Measurements from ENCODE around the gene PSMA4.
"Not testable (repeated sequence)": the region's sequence is repeated elsewhere in the genome, so short reads cannot be mapped to it uniquely, and the experiment has no call there.

Gene PSMA4

DNA sequence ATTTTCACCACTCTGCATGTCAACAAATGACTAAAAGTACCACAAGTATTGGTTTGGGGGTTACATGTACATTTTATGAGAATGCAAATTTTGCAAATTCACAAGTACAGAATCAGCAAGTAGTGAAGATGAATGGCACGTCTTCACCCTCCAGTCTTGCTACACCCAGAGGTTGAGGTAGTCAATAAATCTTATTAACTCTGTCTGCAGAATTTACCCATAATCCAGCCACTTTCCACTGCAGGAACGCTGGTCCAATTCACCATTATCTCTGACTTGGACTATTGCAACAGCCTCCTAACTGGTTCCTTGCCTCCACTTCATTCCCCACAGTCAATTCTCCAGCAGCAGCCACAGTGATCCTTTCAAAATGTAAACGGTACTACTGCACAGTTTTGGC is 10.6 kb downstream of the PSMA4 start:
- in situ Hi-C loops (cut with MboI; ENCODE audit: low sequenced_read_pairs), result no loop called here

- in situ Hi-C loops (cut with MboI; ENCODE audit: low sequenced_read_pairs), result no loop called here
Observed at GRCh38 chr15:78551902-78552301, 11.7 kb downstream of the PSMA4 start.

DNA sequence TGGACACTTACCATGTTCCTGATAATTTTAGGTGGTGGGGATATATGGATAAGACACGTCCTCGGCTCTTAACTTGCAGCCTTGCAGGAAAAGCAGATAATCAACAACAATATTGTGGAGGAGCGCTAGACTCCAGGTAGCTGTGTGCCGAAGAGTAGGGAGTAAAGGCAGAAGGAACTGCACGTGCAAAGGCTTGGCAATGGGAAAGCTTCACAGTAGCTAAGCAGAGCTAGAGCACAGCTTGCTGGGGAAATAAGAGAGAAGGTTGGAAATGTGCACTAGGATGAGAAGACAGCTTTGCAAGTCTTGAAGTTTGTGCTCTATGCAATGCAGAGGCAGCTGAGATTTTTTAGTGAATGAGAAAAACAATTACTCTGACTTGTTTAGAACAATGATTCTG is 12.4 kb downstream of the PSMA4 start:
- in situ Hi-C loops (cut with MboI; ENCODE audit: low sequenced_read_pairs), result no loop called here

DNA sequence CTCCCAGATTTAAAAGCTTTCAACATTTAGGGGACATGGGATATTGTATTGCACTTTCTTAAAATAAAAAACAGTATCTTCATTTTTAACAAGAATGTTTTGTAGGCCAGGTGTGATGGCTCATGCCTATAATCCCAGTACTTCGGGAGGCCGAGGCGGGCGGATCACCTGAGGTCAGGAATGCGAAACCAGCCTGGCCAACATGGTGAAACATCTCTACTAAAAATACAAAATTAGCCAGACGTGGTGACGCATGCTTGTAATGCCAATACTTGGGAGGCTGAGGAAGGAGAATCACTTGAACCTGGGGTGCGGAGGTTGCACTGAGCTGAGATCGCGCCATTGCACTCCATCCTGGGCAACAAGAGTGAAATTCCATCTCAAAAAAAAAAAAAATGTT is 20.0 kb downstream of the PSMA4 start:
- in situ Hi-C loops (cut with MboI; ENCODE audit: low sequenced_read_pairs), result not testable (repeated sequence)

DNA sequence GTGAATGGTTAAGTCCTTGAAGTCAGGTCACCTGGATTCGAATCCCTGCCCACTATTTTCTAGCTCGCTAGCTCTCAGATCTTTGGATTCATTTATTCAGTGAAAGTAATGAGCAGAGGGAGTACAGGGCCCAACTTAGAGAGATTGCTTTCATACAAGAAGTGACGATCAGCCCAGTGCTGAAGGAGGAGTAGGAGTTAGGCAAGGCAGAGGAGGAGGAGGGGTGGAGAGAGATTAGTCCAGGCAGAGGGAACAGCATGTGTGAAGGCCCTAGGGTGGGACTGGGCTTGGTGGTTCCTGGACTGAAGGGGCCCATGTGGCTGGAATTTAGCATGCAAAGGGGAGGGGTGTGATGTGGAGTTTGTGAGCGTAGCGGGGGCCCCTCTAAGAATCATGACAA is 21.2 kb downstream of the PSMA4 start:
- in situ Hi-C loops (cut with MboI; ENCODE audit: low sequenced_read_pairs), result no loop called here

- in situ Hi-C loops (cut with MboI; ENCODE audit: low sequenced_read_pairs), result no loop called here
Observed at GRCh38 chr15:78563092-78563491, 22.8 kb downstream of the PSMA4 start.

DNA sequence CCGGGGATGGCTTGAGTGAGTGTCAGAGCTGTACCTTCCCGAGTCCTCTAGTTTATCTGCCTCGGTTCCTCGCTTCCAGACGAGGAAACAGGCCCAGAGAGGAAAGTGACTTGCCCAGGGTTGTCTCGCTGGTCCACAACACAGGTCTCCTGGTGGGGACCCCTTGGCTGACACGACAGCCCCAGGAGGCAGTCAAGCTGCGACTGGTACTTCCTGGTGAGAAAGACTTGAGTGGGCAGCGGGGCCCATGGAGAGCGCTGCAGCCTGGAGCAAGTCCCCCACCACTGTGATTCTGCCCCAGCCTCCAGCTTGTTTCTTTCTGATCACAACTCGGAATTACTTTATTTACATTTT is 24.5 kb downstream of the PSMA4 start:
- in situ Hi-C loops (cut with MboI; ENCODE audit: low sequenced_read_pairs), result no loop called here

DNA sequence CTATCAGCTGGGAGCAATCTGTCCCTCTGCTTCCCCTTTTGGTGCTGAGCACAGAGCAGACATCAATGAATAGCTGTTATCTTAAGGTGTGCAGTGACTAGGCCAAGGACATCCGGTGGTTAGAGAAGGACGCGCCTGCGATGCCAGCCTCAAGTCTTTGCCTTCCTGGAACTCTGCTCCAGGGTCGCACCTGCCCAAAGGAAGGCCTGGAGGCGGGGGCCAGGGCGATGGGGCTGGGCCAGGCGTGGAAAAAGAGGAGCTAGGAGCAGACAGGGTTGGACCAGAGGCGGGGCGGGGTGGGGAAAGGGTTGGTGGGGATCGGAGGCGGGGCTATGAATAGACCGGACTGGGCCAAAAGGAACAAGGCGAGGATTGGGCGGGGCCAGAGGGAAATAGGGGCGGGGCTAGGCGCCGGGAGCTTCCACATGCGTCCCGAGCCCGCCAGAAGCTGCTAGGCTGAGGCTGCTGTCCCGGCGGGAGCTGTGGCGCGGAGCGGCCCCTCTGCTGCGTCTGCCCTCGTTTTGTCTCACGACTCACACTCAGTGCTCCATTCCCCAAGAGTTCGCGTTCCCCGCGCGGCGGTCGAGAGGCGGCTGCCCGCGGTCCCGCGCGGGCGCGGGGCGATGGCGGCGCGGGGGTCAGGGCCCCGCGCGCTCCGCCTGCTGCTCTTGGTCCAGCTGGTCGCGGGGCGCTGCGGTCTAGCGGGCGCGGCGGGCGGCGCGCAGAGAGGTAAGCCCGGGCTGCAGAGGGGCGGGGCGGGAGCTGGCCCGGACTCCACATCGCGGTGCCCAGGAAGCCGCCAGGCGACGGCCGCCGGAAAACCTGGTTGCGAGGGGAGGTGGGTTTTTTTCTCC is 25.1 kb downstream of the PSMA4 start, which contains the start of gene CHRNA5:
TSS of gene CHRNA5 (plus strand) at position 424 of the 854 bp plus-strand sequence. CDS start at position 624, 200 bp downstream.
- in situ Hi-C loops (cut with MboI; ENCODE audit: low sequenced_read_pairs), result no loop called here

- in situ Hi-C loops (cut with MboI; ENCODE audit: low sequenced_read_pairs), result no loop called here
Observed at GRCh38 chr15:78565951-78566774, 25.9 kb downstream of the PSMA4 start.

GRCh38 chr15:78567531-78567930 is 27.3 kb downstream of the PSMA4 start:
- in situ Hi-C loops (cut with MboI; ENCODE audit: low sequenced_read_pairs), result no loop called here

DNA sequence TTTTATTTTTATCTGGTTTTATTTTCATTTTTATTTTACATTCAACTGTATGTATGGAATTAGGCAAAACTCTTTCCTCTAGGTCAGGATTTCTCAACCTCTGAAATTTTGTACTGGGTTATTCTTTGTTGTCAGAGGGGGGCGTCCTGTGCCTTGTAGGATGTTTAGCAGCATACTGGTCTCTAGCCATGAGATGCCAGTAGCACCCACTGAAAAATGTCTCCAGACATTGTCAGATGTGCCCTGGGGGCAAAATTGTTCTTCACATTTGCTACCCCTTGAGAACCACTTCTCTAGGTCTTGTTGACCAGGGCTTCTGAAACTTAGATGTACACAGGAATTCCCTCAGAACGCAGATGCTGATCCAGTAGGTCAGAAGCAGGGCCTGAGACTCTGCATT is 30.5 kb downstream of the PSMA4 start:
- in situ Hi-C loops (cut with MboI; ENCODE audit: low sequenced_read_pairs), result no loop called here

DNA sequence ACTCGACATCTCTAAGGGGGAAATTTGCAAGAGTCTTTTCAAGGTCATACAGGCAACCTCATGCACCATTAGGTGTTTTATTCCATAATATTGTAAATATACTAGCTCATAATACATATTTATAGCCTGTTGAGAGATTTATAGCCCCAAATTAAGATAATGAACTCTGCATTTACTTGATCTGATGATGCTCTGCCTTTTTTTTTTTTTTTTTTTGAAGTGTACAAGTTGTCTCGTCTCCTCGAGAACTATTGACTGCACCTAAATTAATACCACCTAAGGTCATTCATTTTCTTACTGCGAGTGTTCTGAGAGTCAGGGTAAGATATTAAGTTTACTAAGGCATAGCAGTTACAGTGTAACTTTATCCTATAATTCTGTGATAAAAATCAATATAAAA is 31.1 kb downstream of the PSMA4 start:
- in situ Hi-C loops (cut with MboI; ENCODE audit: low sequenced_read_pairs), result no loop called here

DNA sequence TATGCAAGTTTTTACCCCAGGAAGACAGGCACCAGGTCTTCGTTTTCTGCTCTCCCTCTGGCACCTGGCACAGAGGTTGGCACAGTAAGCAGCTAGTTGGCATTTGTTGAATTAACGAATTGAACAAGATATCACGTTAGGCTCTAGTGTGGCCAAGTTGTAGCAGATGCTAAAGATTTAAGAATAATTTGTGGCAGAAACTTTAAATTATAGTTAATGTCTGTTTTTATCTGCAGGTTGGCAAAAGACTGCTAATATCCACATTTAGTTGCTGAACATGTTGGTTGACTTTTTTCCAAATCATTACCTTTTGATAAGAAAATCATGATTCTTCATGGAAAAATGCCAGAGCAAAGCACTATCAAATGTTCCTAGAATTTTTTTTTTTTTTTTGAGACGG is 33.2 kb downstream of the PSMA4 start:
- in situ Hi-C loops (cut with MboI; ENCODE audit: low sequenced_read_pairs), result no loop called here

GRCh38 chr15:78574944-78575343 is 34.7 kb downstream of the PSMA4 start:
- in situ Hi-C loops (cut with MboI; ENCODE audit: low sequenced_read_pairs), result no loop called here

DNA sequence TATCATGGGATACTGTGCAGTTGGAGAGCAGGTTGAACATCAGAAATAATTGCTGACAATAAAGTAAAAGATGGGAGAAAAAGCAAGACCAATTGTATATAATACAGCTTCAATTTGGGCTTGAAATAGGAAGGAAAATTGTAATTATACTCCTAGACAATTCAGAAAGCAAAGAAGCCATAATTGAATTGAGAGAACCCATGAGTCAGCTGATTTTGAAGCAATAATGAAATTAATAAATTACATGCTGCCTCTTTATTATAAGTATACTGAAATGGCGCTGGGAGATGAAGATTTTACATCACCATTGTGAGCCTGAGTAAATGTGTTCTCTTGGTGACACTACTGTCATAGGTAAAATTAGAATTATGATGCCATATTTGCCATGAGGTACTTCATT is 57.3 kb downstream of the PSMA4 start:
- in situ Hi-C loops (cut with MboI; ENCODE audit: low sequenced_read_pairs), result no loop called here

DNA sequence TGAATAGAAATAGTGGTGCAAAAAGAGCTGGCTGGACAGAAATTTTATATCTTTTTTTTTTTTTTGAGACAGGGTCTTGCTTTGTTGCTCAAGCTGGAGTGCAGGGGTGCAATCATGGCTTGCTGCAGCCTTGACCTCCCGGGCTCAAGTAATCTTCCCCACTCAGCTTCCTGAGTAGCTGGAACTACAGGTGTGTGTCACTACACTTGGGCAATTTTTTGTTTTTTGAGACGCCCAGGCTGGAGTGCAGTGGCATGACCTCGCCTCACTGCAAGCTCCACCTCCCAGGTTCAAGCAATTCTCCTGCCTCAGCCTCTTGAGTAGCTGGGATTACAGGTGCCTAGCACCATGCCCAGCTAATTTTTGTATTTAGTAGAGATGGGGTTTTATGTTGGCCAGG is 58.1 kb downstream of the PSMA4 start:
- in situ Hi-C loops (cut with MboI; ENCODE audit: low sequenced_read_pairs), result no loop called here

DNA sequence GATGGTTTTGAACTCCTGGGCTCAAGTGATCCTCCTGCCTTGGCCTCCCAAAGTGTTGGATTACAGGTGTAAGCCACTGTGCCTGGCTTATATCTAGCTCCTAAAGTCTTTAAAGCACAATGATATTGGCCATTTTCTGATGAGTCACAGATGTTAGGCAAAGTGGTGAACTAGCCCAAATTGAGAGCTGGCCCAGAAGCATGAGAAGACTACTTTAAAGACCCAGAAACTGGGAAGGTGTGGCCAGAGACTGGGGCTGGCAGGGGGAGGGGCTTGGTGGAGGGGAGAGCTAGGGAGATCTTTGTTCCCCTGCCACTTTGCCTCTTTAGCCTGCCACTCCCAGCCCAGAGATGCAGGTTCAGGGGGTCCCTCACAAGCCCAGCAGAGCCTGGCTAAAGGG is 58.9 kb downstream of the PSMA4 start:
- in situ Hi-C loops (cut with MboI; ENCODE audit: low sequenced_read_pairs), result no loop called here

All from HL-60/S4 (cell line).